ENCODE data around the gene CAB39. TPM values are rescaled to one million over a fixed set of nuclear protein-coding genes. Genes with fewer than 3 reads are reported as not detected.

Gene CAB39
- total and polyA plus RNA-seq, 2 of the 8 experiments (the other 6 are each of a cell fraction or from before 2014, with no cell fraction given): 16.4 to 50.5 TPM

GRCh38 chr2:230695551-230695950 lies 17.1 kb upstream of the CAB39 start (continued):
- TF ChIP-seq, protein P1, sequence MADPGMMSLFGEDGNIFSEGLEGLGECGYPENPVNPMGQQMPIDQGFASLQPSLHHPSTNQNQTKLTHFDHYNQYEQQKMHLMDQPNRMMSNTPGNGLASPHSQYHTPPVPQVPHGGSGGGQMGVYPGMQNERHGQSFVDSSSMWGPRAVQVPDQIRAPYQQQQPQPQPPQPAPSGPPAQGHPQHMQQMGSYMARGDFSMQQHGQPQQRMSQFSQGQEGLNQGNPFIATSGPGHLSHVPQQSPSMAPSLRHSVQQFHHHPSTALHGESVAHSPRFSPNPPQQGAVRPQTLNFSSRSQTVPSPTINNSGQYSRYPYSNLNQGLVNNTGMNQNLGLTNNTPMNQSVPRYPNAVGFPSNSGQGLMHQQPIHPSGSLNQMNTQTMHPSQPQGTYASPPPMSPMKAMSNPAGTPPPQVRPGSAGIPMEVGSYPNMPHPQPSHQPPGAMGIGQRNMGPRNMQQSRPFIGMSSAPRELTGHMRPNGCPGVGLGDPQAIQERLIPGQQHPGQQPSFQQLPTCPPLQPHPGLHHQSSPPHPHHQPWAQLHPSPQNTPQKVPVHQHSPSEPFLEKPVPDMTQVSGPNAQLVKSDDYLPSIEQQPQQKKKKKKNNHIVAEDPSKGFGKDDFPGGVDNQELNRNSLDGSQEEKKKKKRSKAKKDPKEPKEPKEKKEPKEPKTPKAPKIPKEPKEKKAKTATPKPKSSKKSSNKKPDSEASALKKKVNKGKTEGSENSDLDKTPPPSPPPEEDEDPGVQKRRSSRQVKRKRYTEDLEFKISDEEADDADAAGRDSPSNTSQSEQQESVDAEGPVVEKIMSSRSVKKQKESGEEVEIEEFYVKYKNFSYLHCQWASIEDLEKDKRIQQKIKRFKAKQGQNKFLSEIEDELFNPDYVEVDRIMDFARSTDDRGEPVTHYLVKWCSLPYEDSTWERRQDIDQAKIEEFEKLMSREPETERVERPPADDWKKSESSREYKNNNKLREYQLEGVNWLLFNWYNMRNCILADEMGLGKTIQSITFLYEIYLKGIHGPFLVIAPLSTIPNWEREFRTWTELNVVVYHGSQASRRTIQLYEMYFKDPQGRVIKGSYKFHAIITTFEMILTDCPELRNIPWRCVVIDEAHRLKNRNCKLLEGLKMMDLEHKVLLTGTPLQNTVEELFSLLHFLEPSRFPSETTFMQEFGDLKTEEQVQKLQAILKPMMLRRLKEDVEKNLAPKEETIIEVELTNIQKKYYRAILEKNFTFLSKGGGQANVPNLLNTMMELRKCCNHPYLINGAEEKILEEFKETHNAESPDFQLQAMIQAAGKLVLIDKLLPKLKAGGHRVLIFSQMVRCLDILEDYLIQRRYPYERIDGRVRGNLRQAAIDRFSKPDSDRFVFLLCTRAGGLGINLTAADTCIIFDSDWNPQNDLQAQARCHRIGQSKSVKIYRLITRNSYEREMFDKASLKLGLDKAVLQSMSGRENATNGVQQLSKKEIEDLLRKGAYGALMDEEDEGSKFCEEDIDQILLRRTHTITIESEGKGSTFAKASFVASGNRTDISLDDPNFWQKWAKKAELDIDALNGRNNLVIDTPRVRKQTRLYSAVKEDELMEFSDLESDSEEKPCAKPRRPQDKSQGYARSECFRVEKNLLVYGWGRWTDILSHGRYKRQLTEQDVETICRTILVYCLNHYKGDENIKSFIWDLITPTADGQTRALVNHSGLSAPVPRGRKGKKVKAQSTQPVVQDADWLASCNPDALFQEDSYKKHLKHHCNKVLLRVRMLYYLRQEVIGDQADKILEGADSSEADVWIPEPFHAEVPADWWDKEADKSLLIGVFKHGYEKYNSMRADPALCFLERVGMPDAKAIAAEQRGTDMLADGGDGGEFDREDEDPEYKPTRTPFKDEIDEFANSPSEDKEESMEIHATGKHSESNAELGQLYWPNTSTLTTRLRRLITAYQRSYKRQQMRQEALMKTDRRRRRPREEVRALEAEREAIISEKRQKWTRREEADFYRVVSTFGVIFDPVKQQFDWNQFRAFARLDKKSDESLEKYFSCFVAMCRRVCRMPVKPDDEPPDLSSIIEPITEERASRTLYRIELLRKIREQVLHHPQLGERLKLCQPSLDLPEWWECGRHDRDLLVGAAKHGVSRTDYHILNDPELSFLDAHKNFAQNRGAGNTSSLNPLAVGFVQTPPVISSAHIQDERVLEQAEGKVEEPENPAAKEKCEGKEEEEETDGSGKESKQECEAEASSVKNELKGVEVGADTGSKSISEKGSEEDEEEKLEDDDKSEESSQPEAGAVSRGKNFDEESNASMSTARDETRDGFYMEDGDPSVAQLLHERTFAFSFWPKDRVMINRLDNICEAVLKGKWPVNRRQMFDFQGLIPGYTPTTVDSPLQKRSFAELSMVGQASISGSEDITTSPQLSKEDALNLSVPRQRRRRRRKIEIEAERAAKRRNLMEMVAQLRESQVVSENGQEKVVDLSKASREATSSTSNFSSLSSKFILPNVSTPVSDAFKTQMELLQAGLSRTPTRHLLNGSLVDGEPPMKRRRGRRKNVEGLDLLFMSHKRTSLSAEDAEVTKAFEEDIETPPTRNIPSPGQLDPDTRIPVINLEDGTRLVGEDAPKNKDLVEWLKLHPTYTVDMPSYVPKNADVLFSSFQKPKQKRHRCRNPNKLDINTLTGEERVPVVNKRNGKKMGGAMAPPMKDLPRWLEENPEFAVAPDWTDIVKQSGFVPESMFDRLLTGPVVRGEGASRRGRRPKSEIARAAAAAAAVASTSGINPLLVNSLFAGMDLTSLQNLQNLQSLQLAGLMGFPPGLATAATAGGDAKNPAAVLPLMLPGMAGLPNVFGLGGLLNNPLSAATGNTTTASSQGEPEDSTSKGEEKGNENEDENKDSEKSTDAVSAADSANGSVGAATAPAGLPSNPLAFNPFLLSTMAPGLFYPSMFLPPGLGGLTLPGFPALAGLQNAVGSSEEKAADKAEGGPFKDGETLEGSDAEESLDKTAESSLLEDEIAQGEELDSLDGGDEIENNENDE (IDR thresholded peaks at IDR 0.05; ENCODE audit: insufficient replicate concordance, low read length): no peak
- TF ChIP-seq SIX5 (IDR thresholded peaks at IDR 0.05; ENCODE audit: low read depth, low read length): no peak

Data from H1 (cell line).